Activated CD8-positive, alpha-beta T cell treated with anti-CD3 and anti-CD28 coated beads for 36 hours (primary cell): Measurements from ENCODE around the gene CPEB4. TPM values are rescaled to one million over a fixed set of nuclear protein-coding genes. Genes with fewer than 3 reads are reported as not detected.

Experiments used
- ATAC-seq: fragments of 200-7000 bp; cut with Tn5 transposase; one replicate; pipeline ENCODE4 v1.10.0; 2021; ENCODE audit warnings: mild to moderate bottlenecking, moderate library complexity
- CTCF ChIA-PET: fragments of 350-600 bp; sonication (Branson Sonifier 250); formaldehyde crosslinking; loops from one replicate; lab custom pipeline; 2021; ENCODE audit warnings: antibody characterized with exemption; lab: Charles Lee
- POLR2A ChIA-PET: fragments of 350-600 bp; sonication (Branson Sonifier 250); formaldehyde crosslinking; loops from one replicate; lab custom pipeline; 2021; ENCODE audit warnings: antibody characterized with exemption; lab: Charles Lee
- DNase-seq: peaks from one replicate; pipeline ENCODE4 v3.0.0-alpha.2; 2020
- H3K27ac Mint-ChIP-seq: one replicate; pipeline ENCODE4 v1.8.0; 2021; ENCODE audit warnings: mild to moderate bottlenecking, mixed read lengths
- H3K27me3 Mint-ChIP-seq: one replicate; pipeline ENCODE4 v1.8.0; 2021; ENCODE audit warnings: mixed read lengths
- H3K36me3 Mint-ChIP-seq: one replicate; pipeline ENCODE4 v1.8.0; 2021; ENCODE audit warnings: low read depth, mixed read lengths
- H3K4me1 Mint-ChIP-seq: one replicate; pipeline ENCODE4 v1.8.0; 2021; ENCODE audit warnings: low read depth, mixed read lengths
- H3K4me3 Mint-ChIP-seq: one replicate; pipeline ENCODE4 v1.8.0; 2021; ENCODE audit warnings: mild to moderate bottlenecking, moderate library complexity, mixed read lengths
- H3K9me3 Mint-ChIP-seq: one replicate; pipeline ENCODE4 v1.8.0; 2021; ENCODE audit warnings: mixed read lengths
- CTCF ChIP-seq: fragments of 200-600 bp; IDR thresholded peaks from one replicate; pipeline ENCODE4 v1.8.0; 2022; ENCODE audit warnings: antibody characterized with exemption, mild to moderate bottlenecking
- intact Hi-C: fragments of 100-400 bp; cut with micrococcal nuclease; formaldehyde crosslinking; loops from one replicate; pipeline ENCODE4 v1.10.0; 2022
- total RNA-seq, 2 experiments: library from RNA; stranded (reverse); gene quantifications; one replicate each; pipeline ENCODE4 v1.2.3, GENCODE V29; 2021

Gene CPEB4
- total RNA-seq, 2 experiments from 2014 or later: 8.8 to 9.0 TPM

DNA sequence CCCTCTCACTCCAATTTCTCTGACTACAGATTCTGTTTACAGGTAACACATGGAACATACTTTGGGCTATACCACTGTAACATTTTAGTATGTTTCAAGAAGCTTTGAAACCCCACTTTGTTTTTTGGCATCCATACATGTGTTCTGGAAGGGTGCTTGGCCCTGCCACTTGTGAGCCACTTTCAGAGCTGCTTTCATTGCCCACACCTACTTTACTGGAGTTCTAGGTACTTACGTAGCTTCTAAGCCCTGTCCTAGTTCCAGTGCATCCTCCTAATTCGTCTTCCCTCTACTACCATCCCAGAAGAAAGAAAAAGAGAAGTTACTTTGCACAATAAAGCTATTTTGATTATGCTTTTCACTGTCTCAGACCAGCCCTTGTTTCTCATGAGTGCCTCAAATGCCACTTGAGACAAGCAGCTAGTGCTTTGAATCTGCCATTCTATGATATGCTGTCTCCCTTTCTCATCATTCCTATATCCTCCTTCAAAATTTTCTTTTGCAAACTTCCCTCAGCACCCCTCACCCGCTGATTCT lies 74.4 kb downstream of the CPEB4 start:
- no peaks in the 10 kb centered on the region for H3K9me3 Mint-ChIP-seq
- ChIA-PET CTCF (interaction anchor here (0.7 to 3.5 kb wide), 6 partner anchors 10 to 347 kb away, joined by 3 to 24 read pairs (median 4); partner anchors contain the start of gene BOD1), POLR2A (no interaction called here)
- H3K27ac Mint-ChIP-seq: no peak overlapping the region
- peaks cover 17% of the 10 kb centered on the region for H3K4me1 Mint-ChIP-seq
- ATAC-seq (no peak), DNase-seq (no peak)
- no peaks in the 10 kb centered on the region for H3K27me3 Mint-ChIP-seq
- H3K4me3 Mint-ChIP-seq: no peak overlapping the region
- intact Hi-C loops: no loop called here
- no peak for TF ChIP-seq CTCF
- H3K36me3 Mint-ChIP-seq: peaks cover 2% of the 10 kb centered on the region

DNA sequence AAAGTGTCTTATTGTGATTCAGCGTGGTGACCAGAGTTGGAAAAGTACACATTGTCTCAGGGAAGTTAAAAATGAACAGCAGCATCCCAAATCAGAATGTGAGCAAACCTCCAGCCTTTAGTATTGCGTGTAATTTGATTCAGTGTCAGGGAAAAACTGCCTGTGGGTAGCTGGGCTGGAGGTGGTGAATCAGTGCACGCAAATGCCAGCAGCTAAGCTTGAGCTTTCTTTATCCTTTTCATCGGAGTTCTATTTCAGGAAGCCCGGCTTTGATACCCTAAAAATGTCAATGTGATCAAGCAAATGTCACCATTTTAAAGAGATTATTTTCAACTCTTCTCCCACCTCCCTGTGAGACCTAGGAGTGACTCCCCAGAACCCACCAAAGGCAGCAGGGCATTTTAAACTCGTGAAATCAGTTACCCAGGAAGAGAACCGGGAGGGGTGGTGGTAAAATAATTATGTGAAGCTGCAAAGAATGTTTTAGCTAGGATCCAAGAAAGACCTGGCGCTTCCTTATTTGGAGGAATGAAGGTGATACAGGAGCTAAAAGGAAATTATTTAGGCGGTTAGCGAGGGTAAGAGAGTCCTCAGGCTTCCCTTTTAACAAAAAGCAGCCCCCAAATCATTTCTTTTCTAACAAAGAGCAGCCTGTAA lies 75.2 kb downstream of the CPEB4 start:
- intact Hi-C loops: no loop called here
- Mint-ChIP-seq H3K36me3 (no peaks in the 10 kb centered on the region), H3K4me3 (no peak overlapping the region), H3K27ac (no peak overlapping the region), H3K4me1 (peaks cover 17% of the 10 kb centered on the region), H3K9me3 (no peaks in the 10 kb centered on the region), H3K27me3 (no peaks in the 10 kb centered on the region)
- ChIA-PET POLR2A (no interaction called here), CTCF (interaction anchor here (0.7 to 3.5 kb wide), 7 partner anchors 9 to 347 kb away, joined by 3 to 24 read pairs (median 5); partner anchors contain the start of gene BOD1)
- ATAC-seq: no peak
- no peak for DNase-seq
- no peak for TF ChIP-seq CTCF

GRCh38 chr5:173963867-173964441 lies 75.8 kb downstream of the CPEB4 start:
- no peaks in the 10 kb centered on the region for H3K9me3 Mint-ChIP-seq
- POLR2A ChIA-PET: no interaction called here
- intact Hi-C loops: no loop called here
- CTCF ChIA-PET: interaction anchor here (1.0 to 3.5 kb wide), 4 partner anchors 8 to 345 kb away, joined by 5 to 24 read pairs (median 8); no protein-coding TSS in a partner anchor
- no peaks in the 10 kb centered on the region for H3K36me3 Mint-ChIP-seq
- DNase-seq: no peak
- TF ChIP-seq CTCF: no peak
- ATAC-seq: no peak
- H3K27me3 Mint-ChIP-seq: no peaks in the 10 kb centered on the region
- H3K4me3 Mint-ChIP-seq: no peak overlapping the region
- no peak overlapping the region for H3K27ac Mint-ChIP-seq
- peaks cover 17% of the 10 kb centered on the region for H3K4me1 Mint-ChIP-seq

DNA sequence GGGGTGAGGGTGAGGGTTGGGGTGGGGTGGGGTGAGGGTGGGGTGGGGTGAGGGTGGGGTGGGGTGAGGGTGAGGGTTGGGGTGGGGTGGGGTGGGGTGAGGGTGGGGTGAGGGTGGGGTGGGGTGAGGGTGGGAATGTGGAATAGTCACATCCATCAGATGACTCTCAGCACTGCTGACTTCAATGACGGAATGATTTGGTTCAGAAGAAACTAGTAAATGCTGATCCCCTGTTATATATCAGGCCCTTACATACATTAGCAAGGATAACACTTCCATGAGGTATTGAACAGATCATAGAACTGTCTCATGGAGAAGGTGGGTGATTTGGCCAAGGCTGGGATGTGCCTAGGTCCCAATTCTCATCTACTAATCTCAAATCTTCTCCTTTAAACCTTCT lies 76.4 kb downstream of the CPEB4 start:
- Mint-ChIP-seq H3K36me3 (no peaks in the 10 kb centered on the region), H3K4me3 (no peak overlapping the region), H3K4me1 (peaks cover 17% of the 10 kb centered on the region), H3K27me3 (no peaks in the 10 kb centered on the region), H3K9me3 (no peaks in the 10 kb centered on the region), H3K27ac (no peak overlapping the region)
- intact Hi-C loops: no loop called here
- POLR2A ChIA-PET: no interaction called here
- CTCF ChIA-PET: interaction anchor here (1.0 to 2.6 kb wide), 2 partner anchors 40 to 345 kb away, joined by 6 to 9 read pairs; no protein-coding TSS in a partner anchor
- TF ChIP-seq CTCF: no peak
- DNase-seq (no peak), ATAC-seq (no peak)

DNA sequence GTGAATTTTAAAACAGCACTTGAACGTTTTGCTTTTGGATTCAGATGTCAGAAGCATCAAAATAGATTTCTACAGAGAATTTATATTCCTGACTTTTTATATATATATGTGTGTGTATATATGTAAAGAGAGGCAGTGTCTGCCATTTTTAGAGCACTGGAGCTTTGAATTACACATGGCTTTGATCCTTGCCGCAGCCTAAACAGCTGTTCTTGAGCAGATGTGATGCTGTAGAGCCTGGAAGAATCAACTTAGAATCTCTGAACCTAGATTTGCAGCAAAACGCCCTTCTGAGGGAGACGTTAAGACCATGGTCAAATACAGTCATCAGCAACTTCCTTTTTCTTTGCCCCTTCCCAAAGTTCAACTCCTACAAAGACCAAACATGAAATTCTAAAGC lies 79.1 kb downstream of the CPEB4 start:
- no peak for TF ChIP-seq CTCF
- Mint-ChIP-seq H3K36me3 (no peaks in the 10 kb centered on the region), H3K9me3 (no peaks in the 10 kb centered on the region), H3K27me3 (no peaks in the 10 kb centered on the region), H3K4me3 (no peak overlapping the region), H3K27ac (no peak overlapping the region), H3K4me1 (peaks cover 17% of the 10 kb centered on the region)
- ATAC-seq (no peak), DNase-seq (no peak)
- POLR2A ChIA-PET: no interaction called here
- intact Hi-C loops: no loop called here
- CTCF ChIA-PET: interaction anchor here (1.3 to 1.4 kb wide), 2 partner anchors 9 to 42 kb away, joined by 3 to 4 read pairs; no protein-coding TSS in a partner anchor
